Fibroblast of lung (primary cell): ENCODE measurements around the gene CDK5RAP1. TPM values are rescaled to one million over a fixed set of nuclear protein-coding genes. Genes with fewer than 3 reads are reported as not detected.

Experiments
- DNase-seq, 2 donors: peaks; one replicate each; pipeline versions ENCODE4 v3.0.0 to v3.0.0-alpha.2; 2010; ENCODE audit warnings: low read depth in 2 of 2
- H2AFZ ChIP-seq: 2 replicates; pipeline ENCODE4 v1.5.1; 2012; ENCODE audit warnings: low read length, control low read depth, inconsistent platforms
- H3K27ac ChIP-seq: 2 replicates; pipeline ENCODE4 v1.5.1; 2011; ENCODE audit warnings: low read length, control low read depth; ENCODE audit not compliant: insufficient read depth
- H3K27me3 ChIP-seq: 2 replicates; pipeline ENCODE4 v1.5.1; 2011; ENCODE audit warnings: mild to moderate bottlenecking, low read length; ENCODE audit not compliant: control insufficient read depth, insufficient read depth
- H3K36me3 ChIP-seq: 2 replicates; pipeline ENCODE4 v1.5.1; 2011; ENCODE audit warnings: low read length; ENCODE audit not compliant: control insufficient read depth, insufficient read depth
- H3K4me1 ChIP-seq: 2 replicates; pipeline ENCODE4 v1.5.1; 2011; ENCODE audit warnings: low read length; ENCODE audit not compliant: control insufficient read depth, insufficient read depth; ENCODE audit errors: extremely low read depth
- H3K4me2 ChIP-seq: 2 replicates; pipeline ENCODE4 v1.5.1; 2011; ENCODE audit warnings: low read length, control low read depth; ENCODE audit not compliant: insufficient read depth; ENCODE audit errors: extremely low read depth
- H3K4me3 ChIP-seq, 4 experiments: fragments of 200-600 bp in 1 of 4; sonication (generic) in 1 of 4; replicated peaks in 1 of 4; 2 replicates each; pipeline ENCODE4 v1.5.1; 2011 to 2016; ENCODE audit warnings: low read length in 4 of 4, low read depth in 3 of 4, mild to moderate bottlenecking in 3 of 4, control low read depth in 2 of 4, inconsistent platforms in 1 of 4, mixed read lengths in 1 of 4; ENCODE audit not compliant: insufficient read depth in 1 of 4; ENCODE audit errors: control extremely low read depth in 1 of 4
- H3K79me2 ChIP-seq: 2 replicates; pipeline ENCODE4 v1.5.1; 2012; ENCODE audit warnings: mild to moderate bottlenecking, low read length, inconsistent platforms; ENCODE audit not compliant: control insufficient read depth, insufficient read depth
- H3K9ac ChIP-seq: 2 replicates; pipeline ENCODE4 v1.5.1; 2011; ENCODE audit warnings: mild to moderate bottlenecking, low read length, control low read depth; ENCODE audit not compliant: insufficient read depth
- H3K9me3 ChIP-seq: 2 replicates; pipeline ENCODE4 v1.5.1; 2012; ENCODE audit warnings: low read depth, low read length; ENCODE audit not compliant: control insufficient read depth, insufficient read depth
- H4K20me1 ChIP-seq: 2 replicates; pipeline ENCODE4 v1.5.1; 2011; ENCODE audit warnings: low read length; ENCODE audit not compliant: control insufficient read depth, insufficient read depth; ENCODE audit errors: extremely low read depth
- EZH2 ChIP-seq: IDR thresholded peaks from 2 replicates; pipeline ENCODE4 v1.5.1; 2012; ENCODE audit warnings: low read length, control low read depth, mild to moderate bottlenecking; ENCODE audit errors: missing control alignments
- polyA plus RNA-seq, 2 donors: library from polyadenylated mRNA; depleted of rRNA in 1 of 2; stranded (reverse) in 1 of 2; unstranded in 1 of 2; fragments of >200 nt; gene quantifications; 2 replicates each; pipeline ENCODE4 v1.2.1, GENCODE V29; 2011 to 2012; ENCODE audit warnings: missing spikeins in 1 of 2
- total RNA-seq: library from RNA; depleted of rRNA; stranded (reverse); fragments of >200 nt; gene quantifications from 2 replicates; pipeline ENCODE4 v1.2.1, GENCODE V29; 2014
- TF ChIP-seq, protein P1 (sequence below), 2 donors: IDR thresholded peaks in 1 of 2; conservative IDR thresholded peaks in 1 of 2; 1 replicate in 1 of 2; 2 replicates in 1 of 2; pipeline ENCODE4 v1.5.1; 2011 to 2012; ENCODE audit warnings: low read length in 2 of 2, control low read depth in 1 of 2, inconsistent platforms in 1 of 2, low read depth in 1 of 2, mild to moderate bottlenecking in 1 of 2

Gene CDK5RAP1
- total and polyA plus RNA-seq, 2 donors (not counting 1 experiment from before 2014, with no cell fraction given), result 22.4 to 23.8 TPM

DNA sequence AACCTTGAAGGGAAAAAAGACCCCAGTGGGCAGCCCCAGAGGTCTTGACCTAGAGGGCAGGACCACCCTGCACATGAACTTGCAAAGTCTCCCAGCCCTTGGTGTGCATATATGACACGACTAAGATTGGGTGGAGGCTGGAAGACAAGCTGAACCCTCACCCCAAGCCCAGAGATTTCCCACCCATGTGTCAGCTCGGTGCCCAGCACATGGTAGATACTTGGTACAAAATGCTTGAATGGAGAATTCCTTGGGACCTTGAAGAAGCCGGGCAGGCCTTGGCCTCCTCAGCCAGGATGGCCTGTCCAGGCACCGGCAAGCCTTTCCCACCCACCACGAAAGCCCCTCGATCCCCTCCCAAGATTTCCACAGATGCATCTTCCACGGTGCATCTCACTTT lies 67.7 kb downstream of the CDK5RAP1 start:
- H3K79me2 ChIP-seq, result no peaks in the 10 kb centered on the region
- TF ChIP-seq, protein P1, sequence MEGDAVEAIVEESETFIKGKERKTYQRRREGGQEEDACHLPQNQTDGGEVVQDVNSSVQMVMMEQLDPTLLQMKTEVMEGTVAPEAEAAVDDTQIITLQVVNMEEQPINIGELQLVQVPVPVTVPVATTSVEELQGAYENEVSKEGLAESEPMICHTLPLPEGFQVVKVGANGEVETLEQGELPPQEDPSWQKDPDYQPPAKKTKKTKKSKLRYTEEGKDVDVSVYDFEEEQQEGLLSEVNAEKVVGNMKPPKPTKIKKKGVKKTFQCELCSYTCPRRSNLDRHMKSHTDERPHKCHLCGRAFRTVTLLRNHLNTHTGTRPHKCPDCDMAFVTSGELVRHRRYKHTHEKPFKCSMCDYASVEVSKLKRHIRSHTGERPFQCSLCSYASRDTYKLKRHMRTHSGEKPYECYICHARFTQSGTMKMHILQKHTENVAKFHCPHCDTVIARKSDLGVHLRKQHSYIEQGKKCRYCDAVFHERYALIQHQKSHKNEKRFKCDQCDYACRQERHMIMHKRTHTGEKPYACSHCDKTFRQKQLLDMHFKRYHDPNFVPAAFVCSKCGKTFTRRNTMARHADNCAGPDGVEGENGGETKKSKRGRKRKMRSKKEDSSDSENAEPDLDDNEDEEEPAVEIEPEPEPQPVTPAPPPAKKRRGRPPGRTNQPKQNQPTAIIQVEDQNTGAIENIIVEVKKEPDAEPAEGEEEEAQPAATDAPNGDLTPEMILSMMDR (conservative IDR thresholded peaks at IDR 0.05 in 1 of 2, IDR thresholded peaks at IDR 0.05 in 1 of 2; ENCODE audit: low read depth in 1 of 2, low read length in 2 of 2), result no peak
- no peak for TF ChIP-seq EZH2
- H3K9ac ChIP-seq, result no peak overlapping the region
- H3K4me1 ChIP-seq, result no peaks in the 10 kb centered on the region
- no peak overlapping the region for H2AFZ ChIP-seq
- peaks cover 7% of the 10 kb centered on the region for H3K27me3 ChIP-seq
- H3K27ac ChIP-seq, result no peak overlapping the region
- H4K20me1 ChIP-seq, result no peaks in the 10 kb centered on the region
- no peaks in the 10 kb centered on the region for H3K9me3 ChIP-seq
- no peak overlapping the region for H3K4me3 ChIP-seq
- no peak for DNase-seq
- H3K4me2 ChIP-seq, result no peak overlapping the region
- no peaks in the 10 kb centered on the region for H3K36me3 ChIP-seq

DNA sequence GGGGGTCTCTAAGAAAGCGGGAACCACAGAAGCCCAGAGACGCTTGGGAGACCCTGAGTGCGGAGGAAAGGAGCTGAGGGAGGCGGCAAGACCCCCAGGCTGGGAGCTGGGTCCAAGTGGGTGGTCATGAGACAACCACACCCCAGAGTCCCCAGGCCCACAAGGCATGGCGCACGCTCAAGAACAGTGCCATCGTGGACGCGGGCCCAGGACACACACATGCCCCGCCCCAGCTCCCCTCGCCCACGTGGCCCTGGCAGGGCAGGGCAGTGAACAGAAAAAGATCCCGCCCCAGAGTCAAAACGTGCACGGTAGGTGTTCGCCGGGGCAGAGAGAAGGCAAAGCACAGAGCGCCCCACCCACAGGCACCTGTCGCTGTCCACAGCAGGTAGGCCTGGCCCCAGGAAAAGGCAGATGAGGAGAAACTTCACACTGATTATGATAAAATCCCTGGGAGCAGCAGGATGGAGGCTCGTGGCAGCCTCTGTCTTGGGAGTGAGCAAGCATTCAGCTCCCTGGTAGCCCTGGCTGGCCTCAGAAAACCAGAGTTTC lies 68.3 kb downstream of the CDK5RAP1 start:
- Histone ChIP-seq H3K27me3 (peaks cover 9% of the 10 kb centered on the region), H3K27ac (no peak overlapping the region), H4K20me1 (no peaks in the 10 kb centered on the region), H3K79me2 (no peaks in the 10 kb centered on the region), H3K4me3 (no peak overlapping the region), H3K9me3 (no peaks in the 10 kb centered on the region), H2AFZ (no peak overlapping the region), H3K9ac (no peak overlapping the region), H3K36me3 (no peaks in the 10 kb centered on the region), H3K4me1 (no peaks in the 10 kb centered on the region), H3K4me2 (no peak overlapping the region)
- no peak for TF ChIP-seq EZH2
- TF ChIP-seq, protein P1 (conservative IDR thresholded peaks at IDR 0.05 in 1 of 2, IDR thresholded peaks at IDR 0.05 in 1 of 2; ENCODE audit: low read depth in 1 of 2, low read length in 2 of 2), result no peak
- DNase-seq, result no peak

DNA sequence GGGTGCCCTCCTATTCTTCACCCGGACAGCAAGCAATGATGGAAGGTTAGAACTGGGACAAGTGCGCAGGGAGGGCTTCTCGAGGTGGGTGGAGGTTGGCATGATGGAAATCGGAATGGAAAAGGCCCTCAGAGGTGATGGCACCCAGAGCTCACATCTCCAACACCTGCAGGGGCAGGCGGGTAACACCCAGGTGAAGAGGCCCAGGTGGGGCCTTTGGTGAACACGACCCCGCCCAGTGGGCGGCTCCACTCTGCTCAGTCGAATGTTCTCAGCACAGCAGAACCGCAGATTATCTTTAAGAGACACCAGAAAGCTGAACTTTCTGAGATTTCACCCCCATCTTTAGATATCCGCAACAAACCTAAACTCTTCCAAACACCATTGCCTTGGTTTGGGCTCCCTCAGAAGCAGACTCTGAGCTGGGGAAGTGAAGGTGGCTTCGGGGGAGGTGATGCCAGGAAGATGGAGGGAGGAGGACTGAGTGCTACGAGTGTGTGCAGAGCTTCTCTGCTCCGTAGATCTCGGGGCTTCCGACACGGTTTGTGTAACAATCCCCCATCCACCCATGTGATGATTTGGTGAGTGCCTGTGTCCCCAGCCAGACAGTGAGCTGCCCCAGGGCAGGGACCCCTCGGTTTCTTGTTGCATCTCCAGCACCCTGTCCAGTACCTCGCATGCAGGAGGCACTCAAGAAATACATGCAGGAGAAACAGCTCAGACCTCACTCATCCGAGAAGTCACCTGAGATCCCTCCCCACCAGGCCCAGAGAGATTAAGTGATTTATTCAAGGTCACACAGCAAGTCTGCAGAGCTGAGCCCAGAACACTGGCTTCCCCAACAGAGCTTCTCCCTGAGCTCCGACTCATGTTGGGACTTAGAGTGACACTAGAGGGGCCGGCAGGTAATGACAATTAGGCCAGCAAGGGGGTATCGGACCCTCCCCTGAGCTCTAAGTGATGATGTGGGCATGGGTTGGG lies 72.9 kb downstream of the CDK5RAP1 start:
- Histone ChIP-seq H4K20me1 (no peaks in the 10 kb centered on the region), H3K9ac (no peak overlapping the region), H3K4me2 (no peak overlapping the region), H3K27me3 (peaks cover 13% of the 10 kb centered on the region), H2AFZ (no peak overlapping the region), H3K4me3 (no peak overlapping the region), H3K9me3 (no peaks in the 10 kb centered on the region), H3K36me3 (no peaks in the 10 kb centered on the region), H3K4me1 (no peaks in the 10 kb centered on the region), H3K27ac (no peak overlapping the region), H3K79me2 (no peaks in the 10 kb centered on the region)
- no peak for DNase-seq
- TF ChIP-seq, protein P1 (conservative IDR thresholded peaks at IDR 0.05 in 1 of 2, IDR thresholded peaks at IDR 0.05 in 1 of 2; ENCODE audit: low read depth in 1 of 2, low read length in 2 of 2), result no peak
- no peak for TF ChIP-seq EZH2
